NCI-H524 (cell line): ENCODE measurements around the gene GLT8D2.
A peak's percentile ranks its signal among the peaks of the same experiment; 100 is the strongest.

ENCODE experiments used
- DNase-seq, 2 experiments: peaks; one replicate each; lab custom pipeline; 2025; lab: John Stamatoyannopoulos, UW

Gene GLT8D2, protein sequence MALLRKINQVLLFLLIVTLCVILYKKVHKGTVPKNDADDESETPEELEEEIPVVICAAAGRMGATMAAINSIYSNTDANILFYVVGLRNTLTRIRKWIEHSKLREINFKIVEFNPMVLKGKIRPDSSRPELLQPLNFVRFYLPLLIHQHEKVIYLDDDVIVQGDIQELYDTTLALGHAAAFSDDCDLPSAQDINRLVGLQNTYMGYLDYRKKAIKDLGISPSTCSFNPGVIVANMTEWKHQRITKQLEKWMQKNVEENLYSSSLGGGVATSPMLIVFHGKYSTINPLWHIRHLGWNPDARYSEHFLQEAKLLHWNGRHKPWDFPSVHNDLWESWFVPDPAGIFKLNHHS

GRCh38 chr12:104049903-104050356 lies at the start of gene GLT8D2:
Gene GLT8D2, minus strand, starts transcription at chr12:104050187. Its CDS starts 30,539 bp downstream, at chr12:104019648.
- peak in 1 of 2 experiments; percentile 10 for DNase-seq

GRCh38 chr12:104097954-104098353 lies 48.0 kb upstream of the GLT8D2 start:
- DNase-seq = no peak

DNA sequence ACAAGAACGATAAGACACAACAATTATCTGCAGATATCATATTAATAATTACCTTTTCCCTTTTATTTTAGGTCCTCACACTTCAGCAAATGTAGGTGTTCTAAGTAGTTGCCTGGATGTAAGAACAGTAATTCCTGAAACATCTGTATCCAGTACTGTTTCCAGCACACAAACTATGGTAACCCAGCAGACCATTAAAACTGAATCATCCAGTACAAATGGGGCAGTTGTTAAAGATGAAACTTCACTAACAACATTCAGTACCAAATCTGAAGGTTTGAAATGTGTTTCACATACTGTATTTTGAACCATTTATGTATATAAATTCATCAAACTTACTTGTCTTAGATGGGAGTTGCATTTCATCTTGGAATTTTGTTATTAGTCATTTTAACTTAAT lies 45.3 kb upstream of the GLT8D2 start:
- DNase-seq = no peak

DNA sequence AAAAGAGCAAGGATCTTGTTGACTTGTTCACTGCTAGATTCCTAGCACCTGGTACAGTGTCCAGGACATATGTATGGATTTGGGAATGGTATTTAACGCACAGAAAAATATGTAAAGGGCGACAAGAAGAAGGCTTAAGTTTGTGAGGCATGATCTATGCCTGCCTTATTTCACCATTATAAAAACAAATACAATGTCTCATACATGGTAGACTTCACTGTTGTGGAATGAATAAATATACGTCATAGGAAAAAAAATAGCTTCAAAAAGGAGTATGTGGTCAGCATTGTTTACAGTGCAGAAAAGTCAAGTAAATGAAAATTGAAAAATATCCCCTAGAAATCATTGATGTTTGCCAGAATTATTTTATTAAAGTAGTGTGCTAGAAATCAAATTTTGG lies 44.3 kb upstream of the GLT8D2 start:
- DNase-seq = no peak

- DNase-seq = no peak
Measured at GRCh38 chr12:104091136-104091535, 41.1 kb upstream of the GLT8D2 start.

- no peak for DNase-seq
Measured at GRCh38 chr12:104090685-104091084, 40.7 kb upstream of the GLT8D2 start.

- no peak for DNase-seq
Measured at GRCh38 chr12:104083769-104084475, 33.9 kb upstream of the GLT8D2 start.

DNA sequence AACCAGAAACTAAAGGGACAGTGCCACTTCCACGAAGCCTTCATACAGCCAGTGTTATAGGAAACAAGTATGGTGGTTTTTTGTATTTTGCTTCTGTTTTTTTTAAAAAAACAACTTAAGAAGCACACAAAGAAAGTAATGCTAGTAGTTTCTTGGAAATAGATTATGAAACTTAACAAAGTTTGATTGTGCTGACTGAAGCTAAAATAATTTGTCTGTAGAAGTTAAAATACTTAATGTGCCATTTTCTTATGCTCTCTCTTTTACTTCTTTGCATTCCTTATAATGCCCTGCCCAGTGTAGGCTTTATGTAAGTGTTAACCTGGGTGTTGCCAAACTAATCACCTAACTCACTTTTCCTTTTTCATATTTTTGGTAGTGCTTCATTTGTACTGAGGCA lies 30.8 kb upstream of the GLT8D2 start:
- DNase-seq = no peak

DNA sequence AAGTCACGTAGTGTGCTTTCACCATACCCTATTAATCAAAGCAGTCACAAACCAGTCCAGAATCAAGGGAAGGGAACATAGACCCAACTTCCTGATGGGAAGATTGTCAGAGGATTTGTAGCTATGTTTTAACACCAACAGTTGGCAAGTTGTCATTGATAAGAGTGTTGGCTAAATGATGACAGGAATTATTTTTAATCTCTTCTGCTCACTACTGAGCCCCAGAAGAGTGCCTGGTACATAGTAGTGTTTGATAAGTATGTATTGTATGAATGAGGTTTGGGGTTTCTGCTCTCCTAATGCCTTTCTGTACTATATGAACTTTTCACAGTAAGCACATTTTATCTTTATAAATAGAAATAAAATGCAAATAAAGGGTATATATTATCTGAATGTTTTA lies 29.0 kb upstream of the GLT8D2 start:
- DNase-seq = no peak

GRCh38 chr12:104073699-104074098 lies 23.7 kb upstream of the GLT8D2 start:
- DNase-seq = no peak

DNA sequence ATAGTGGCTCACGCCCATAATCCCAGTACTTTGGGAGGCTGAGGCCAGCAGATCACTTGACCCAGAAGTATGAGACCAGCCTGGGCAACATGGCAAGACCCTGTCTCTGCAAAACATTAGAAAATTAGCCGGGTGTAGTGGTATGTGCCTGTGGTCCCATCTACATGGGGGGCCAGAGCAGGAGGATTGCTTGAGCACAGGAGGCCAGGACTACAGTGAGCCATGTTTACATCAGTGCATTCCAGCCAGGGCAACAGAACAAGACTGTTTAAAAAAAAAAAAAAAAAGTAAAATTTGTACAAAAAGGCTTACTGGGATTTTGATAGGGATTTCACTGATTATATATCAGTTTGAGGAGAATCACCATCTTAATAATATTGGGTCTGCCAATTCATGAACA lies 22.1 kb upstream of the GLT8D2 start:
- DNase-seq = no peak

GRCh38 chr12:104064842-104065427 lies 14.9 kb upstream of the GLT8D2 start:
- DNase-seq = peak; percentile 17 to 38

DNA sequence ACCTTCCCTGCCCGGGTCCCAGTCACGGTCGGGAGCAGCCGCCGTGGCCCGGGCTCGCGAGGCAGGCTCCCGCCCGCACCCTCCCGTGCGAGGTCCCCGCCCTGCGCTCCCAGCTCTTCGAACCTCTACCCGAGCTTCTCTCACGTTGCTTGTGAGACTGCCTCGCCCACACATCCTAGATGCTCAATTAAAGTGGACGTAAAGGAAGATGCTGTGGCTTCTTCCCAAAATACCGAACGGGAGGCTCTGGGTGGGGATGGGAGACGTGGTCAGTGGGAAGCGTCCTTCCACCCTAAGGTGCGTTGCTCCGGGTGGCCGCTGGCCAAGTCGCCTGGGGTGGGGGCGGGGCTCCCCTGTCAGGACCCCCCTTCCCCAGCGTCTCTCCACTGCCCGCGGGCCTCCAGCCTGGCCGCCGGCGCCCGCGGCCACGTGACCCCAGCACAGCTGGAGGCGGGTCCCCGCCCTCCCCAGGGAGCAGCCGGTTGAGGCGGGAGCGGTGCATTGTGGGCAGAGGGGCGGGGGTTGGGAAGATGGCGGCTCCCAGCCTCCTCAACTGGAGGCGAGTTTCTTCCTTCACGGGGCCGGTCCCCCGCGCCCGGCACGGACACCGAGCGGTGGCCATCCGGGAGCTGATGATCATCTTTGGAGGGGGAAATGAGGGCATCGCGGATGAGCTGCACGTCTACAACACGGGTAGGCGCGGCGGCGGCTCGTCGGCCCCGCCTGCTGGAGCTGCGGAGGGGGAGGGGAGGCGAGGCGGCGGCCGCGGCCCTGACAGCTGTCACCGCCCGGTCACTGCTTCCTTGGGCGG lies 14.2 kb upstream of the GLT8D2 start, which contains the start of gene HCFC2:
Gene HCFC2, plus strand, starts transcription at position 501 of the 811 bp plus-strand sequence. Its CDS starts 30 bp downstream, at position 531.
- peak; percentile 82 to 93 for DNase-seq

- DNase-seq = peak in 1 of 2 experiments; percentile 45
Measured at GRCh38 chr12:104063712-104064030, 13.7 kb upstream of the GLT8D2 start.

GRCh38 chr12:104060791-104061190 lies 10.8 kb upstream of the GLT8D2 start:
- no peak for DNase-seq

- no peak for DNase-seq
Measured at GRCh38 chr12:104059963-104060362, 10.0 kb upstream of the GLT8D2 start.

DNA sequence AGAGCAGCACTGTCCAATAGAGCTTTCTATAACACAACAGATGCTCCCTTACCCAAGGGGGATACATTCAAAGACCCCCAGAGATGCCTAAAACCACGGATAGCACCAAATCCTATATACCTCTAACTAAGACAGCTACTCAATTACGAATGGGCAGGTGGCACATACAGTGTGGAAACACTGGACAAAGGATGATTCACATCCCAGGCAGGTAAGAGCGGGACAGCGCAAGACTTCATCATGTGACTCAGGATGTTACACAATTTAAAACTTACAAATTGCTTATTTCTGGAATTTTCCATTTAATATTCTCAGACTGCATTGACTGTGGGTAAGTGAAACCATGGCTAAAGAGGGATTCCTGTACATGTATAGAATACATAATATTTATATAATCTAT lies 8.8 kb upstream of the GLT8D2 start:
- no peak for DNase-seq

DNA sequence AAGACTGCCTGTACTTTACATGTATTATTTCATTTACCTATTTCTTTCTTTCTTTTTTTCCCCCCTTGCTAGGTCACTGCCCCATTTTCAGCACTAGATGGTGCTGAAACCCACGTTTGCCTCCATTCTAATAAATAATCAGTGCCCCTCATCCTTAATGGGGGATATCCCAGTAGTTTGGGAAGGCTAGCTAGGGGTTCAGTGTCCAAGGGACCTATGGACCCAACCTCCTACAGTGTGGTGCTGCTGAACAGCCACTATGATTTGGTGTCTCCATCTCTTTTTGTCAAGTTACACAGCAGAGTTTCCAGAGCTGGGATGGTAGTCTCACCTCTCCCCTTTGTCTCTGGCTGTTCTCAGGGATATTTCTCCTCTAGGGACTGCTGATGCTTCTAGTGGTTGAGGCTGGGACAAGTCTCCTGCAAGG lies 7.8 kb upstream of the GLT8D2 start:
- peak; percentile 18 to 62 for DNase-seq

GRCh38 chr12:104056419-104056972 lies 6.5 kb upstream of the GLT8D2 start:
- DNase-seq = peak in 1 of 2 experiments; percentile 40

DNA sequence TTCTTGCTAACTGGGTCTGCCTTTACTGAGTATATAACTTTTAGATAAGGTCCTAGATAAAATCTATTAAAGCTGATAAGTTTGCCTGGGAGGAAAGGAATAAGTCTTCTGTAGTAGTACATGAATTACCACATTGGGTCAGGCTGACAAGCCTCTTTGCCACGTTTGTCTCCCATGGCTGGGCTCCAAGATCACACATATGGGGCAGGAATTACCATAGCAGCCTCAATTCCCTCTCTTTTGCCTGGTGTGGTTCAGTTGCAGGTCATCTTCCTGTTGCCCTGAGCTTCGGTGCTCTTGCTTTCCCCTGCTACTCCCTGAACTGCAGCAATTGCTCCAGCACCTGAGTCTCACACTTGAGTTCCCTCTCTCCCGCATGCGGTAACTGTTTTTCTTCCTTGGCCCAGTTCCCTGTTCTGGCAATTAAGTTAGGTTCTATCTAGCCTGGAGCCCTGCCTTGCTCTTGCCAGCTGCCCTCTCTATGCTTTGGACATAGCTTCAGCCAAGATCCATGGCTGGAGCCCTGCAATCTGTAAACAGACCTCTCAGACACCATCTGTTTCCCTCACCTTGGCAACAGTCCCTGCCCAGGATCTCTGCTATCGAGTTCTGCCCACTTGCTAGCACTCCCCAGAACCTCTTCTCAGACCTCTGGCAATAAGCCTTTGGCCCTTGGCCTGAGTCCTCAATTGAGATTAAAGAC lies 5.8 kb upstream of the GLT8D2 start:
- peak; percentile 93 to 97 for DNase-seq
